DMS153 treated with DMSO at 0.1 percent for 48 hours (cell line): Measurements from ENCODE around the gene ACAA2.
"Not testable (repeated sequence)": the region's sequence is repeated elsewhere in the genome, so short reads cannot be mapped to it uniquely, and the experiment has no call there.

ENCODE experiments used
- DNase-seq: peaks from one replicate; lab custom pipeline; 2025; ENCODE audit not compliant: unreplicated experiment; lab: John Stamatoyannopoulos, UW

The ACAA2 gene

DNA sequence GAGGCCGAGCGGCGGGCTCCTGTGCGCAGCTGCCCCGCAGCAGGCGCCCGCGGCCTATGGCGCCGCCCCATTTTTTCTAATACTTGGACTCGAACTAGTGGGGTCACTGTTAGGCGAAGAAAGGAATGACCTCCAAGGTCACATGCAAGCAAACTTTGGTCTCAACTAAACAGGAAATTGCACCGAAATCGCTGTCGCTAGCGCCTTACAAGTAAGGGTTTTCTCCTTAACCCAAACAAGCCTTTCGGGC, 339 bp downstream of the ACAA2 start:
- DNase-seq, result peak; percentile 47

- DNase-seq, result peak; percentile 47
Observed at GRCh38 chr18:49812286-49813068, 856 bp downstream of the ACAA2 start.

DNA sequence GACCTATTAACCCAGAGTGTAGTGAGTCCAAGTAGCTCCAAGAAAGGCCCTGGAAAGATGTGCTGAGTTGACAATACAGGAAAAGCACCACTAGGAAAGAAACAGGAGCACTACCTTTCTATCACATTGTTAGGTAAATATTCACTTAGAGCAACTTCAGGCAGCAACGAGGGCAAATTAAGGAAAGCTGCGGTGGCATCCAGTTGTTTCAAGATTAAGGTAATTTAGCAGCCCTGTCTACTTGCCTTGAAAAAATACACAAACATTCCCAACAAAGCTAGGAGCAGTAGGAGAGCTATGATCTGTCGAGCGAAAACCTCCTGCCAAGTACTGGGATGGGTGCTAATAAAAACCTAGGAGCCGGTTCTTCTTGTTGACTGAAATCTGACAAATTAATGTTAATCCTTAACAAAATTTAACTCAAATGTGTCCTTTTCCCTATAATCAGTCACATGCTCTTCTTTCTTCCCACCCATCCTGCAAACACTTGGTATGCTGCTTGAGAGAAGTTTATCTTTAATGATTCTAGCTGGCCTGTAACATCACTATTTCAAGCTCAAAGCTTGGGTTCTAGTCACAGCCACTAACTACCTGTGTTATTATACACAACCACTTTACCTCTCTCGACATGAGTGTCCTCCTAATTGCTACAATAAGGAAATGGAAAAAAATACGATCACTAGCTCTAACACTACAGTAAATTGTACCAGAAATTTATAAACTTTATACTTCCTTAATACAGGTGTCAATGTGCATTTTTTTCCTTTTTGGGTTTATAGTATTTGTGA, 2.0 kb downstream of the ACAA2 start:
- peak; percentile 42 for DNase-seq

DNA sequence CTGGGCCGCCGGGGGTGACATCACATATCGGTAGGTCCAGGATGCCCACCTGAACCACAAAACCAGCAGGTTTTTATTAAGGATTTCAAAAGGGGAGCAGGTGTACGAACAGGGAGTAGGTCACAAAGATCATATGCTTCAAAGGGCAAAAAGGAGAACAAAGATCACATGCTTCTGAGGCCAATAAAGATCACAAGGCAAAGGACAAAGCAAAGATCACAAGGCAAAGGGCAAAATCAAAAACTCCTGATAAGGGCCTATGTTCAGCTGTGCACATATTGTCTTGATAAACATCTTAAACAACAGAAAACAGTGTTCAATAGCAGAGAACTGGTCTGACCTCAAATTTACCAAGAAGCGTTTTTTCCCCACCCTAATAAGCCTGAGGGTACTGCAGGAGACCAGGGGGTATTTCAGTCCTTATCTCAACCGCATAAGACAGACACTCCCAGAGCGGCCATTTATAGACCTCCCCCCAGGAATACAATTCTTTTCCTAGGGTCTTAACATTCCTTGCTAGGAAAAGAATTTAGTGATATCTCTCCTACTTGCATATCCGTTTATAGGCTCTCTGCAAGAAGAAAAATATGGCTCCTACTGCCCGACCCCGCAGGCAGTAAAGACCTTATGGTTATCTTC, 4.7 kb downstream of the ACAA2 start:
- not testable (repeated sequence) for DNase-seq

DNA sequence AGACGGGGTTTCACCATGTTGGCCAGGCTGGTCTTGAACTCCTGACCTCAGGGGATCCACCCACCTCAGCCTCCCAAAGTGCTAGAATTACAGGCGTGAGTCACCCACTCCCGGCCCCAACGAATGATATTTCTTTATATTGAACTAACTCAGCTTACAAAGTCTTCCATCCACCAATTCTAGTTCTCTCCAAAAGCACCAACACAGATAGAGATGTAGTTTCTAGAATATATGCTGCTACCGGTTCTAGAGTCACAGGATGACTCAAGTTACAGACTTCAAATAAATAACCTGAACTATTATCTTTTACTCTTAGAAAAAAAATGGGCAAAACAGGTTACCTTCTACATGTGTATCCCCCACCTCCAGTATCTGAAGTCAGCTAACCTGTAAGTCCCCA, 9.2 kb downstream of the ACAA2 start:
- no peak for DNase-seq

- DNase-seq, result no peak
Observed at GRCh38 chr18:49802623-49803022, 10.7 kb downstream of the ACAA2 start.

DNA sequence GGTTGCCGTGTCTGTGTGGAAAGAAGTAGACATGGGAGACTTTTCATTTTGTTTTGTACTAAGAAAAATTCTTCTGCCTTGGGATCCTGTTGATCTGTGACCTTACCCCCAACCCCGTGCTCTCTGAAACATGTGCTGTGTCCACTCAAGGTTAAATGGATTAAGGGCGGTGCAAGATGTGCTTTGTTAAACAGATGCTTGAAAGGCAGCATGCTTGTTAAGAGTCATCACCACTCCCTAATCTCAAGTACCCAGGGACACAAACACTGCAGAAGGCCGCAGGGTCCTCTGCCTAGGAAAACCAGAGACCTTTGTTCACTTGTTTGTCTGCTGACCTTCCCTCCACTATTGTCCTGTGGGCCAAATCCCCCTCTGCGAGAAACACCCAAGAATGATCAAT, 12.8 kb downstream of the ACAA2 start:
- DNase-seq, result not testable (repeated sequence)

DNA sequence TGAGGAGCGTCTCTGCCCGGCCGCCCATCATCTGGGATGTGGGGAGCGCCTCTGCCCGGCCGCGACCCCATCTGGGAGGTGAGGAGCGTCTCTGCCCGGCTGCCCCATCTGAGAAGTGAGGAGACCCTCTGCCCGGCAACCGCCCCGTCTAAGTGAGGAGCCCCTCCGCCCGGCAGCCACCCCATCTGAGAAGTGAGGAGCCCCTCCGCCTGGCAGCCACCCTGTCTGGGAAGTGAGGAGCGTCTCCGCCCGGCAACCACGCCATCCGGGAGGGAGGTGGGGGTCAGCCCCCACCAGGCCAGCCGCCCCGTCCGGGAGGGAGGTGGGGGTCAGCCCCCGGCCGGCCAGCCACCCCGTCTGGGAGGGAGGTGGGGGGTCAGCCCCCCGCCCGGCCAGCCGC, 13.5 kb downstream of the ACAA2 start:
- DNase-seq, result not testable (repeated sequence)

GRCh38 chr18:49798001-49798400, 15.3 kb downstream of the ACAA2 start:
- DNase-seq, result no peak

DNA sequence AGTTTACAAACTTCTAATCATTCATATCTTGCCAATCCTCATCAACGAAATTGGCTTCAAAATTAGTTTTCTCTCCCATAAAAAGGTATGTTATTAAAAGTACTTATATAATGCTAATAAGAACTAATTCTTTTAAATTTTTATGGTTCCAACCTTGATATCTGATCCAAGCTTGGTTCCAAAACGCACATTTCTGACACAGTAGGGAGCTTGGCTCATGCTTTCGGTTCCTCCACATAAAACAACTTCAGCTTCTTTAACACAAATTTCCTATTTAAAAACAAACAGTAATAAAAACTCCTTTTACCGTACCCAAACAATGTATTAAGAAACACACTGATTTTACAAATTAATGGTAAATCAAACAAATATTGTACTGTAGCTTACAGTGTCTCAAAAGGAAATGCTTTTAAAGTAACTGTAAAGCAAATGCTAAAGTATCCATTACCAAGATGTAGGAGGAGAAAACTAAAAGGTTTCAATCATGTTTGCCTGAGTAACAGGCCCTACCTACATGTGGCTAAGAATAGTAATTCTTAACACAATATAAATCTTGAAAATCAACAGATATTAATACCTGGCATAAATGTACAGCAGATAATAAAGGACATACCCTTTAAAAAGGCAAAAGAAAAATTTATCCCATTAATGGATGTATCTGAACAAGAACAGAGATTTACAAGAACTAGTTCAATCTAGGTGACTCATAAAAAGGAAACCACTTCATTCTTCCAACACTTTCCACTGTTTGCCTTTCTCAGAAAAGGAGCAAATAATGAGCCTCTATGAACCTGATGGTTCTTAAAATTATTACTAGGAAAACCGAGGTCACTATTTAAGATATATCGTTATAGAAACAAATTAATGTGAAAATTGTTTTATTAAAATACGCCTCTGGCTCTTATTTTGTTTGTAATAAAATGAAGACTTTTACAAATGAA, 17.5 kb downstream of the ACAA2 start:
- DNase-seq, result no peak

DNA sequence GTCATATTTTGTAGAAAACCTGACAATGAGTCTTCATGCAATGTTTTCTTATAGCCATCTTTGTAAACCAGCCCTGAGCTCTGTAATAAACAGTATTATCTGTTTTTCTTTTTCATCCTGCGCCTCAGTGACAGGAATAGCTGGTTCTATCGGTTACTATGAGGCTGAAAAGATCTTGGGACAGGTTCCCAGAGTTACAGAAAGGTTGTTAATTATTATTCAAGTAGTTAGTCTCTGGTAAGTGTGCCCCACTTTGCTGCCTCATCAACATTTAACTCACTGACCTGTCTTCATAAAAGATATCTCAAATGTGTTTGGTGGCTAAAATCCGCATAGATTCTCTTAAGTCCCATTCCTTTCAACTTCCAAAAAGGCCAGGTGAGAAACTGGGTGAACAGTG, 18.6 kb downstream of the ACAA2 start:
- no peak for DNase-seq

- not testable (repeated sequence) for DNase-seq
Observed at GRCh38 chr18:49789560-49790134, 23.7 kb downstream of the ACAA2 start.

- DNase-seq, result no peak
Observed at GRCh38 chr18:49788327-49788898, 24.9 kb downstream of the ACAA2 start.

- no peak for DNase-seq
Observed at GRCh38 chr18:49786019-49786720, 27.2 kb downstream of the ACAA2 start.

DNA sequence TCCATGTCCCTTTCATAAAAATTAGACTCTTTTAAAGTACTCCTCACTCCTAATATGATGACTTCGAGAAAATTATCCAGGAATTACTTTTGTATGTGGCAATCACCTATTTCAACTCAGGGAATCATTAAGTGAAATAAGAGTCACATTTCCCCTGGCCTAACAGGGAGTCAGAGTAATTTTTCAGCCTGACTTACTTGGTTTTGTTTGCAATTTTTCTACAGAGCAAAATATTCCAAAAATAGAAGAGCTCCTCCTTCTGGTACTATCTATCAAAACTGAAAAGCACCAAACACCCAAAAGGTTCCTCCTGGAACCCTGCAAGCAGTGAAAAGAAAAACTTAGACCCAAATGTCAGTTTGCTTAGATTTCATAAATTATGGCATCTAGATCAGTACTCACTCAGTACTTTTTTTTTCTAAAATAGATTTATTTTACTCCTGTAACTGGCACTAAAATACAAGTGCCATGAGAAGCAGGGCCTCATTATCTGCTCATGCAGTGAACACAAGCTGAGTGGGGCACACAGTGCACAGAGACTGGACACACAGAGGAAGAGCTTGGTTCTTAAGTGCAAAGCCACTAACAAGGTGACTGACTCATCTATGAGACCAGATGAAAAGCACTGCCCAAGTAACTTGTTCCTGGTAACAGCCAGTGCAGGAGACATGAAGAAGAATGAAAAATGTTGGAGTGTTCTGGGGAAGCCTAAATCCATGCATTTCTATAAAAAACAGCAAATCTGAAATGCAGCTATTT, 28.7 kb downstream of the ACAA2 start:
- no peak for DNase-seq

GRCh38 chr18:49783631-49784030, 29.7 kb downstream of the ACAA2 start:
- not testable (repeated sequence) for DNase-seq

- DNase-seq, result no peak
Observed at GRCh38 chr18:49778826-49779465, 34.4 kb downstream of the ACAA2 start.

- no peak for DNase-seq
Observed at GRCh38 chr18:49769047-49769728, 44.1 kb downstream of the ACAA2 start.
